GM23338 (cell line): Measurements from ENCODE around the gene PVALEF. TPM values are rescaled to one million over a fixed set of nuclear protein-coding genes. Genes with fewer than 3 reads are reported as not detected.

ENCODE experiments used
- ATAC-seq: fragments of 200-7000 bp; cut with Tn5 transposase; 3 replicates; pipeline ENCODE4 v1.9.1; 2020
- DNase-seq: peaks from one replicate; pipeline ENCODE4 v3.0.0-alpha.2; 2015; ENCODE audit warnings: low spot score
- H2AFZ ChIP-seq: fragments of 200-600 bp; sonication (generic); 2 replicates; pipeline ENCODE4 v1.8.0; 2016; ENCODE audit warnings: antibody characterized with exemption, mild to moderate bottlenecking, moderate library complexity
- H3F3A ChIP-seq: fragments of 200-600 bp; sonication (generic); replicated peaks from 2 replicates; pipeline ENCODE4 v1.8.0; 2017; ENCODE audit warnings: antibody characterized with exemption, mixed run types, low read depth
- H3K27ac ChIP-seq: fragments of 200-600 bp; sonication (generic); 2 replicates; pipeline ENCODE4 v1.6.1; 2016; ENCODE audit warnings: low read depth
- H3K27me3 ChIP-seq: fragments of 200-600 bp; sonication (generic); 2 replicates; pipeline ENCODE4 v1.8.0; 2016; ENCODE audit warnings: mild to moderate bottlenecking, mixed run types, moderate library complexity; ENCODE audit not compliant: insufficient read depth
- H3K36me3 ChIP-seq: fragments of 200-600 bp; sonication (generic); 2 replicates; pipeline ENCODE4 v1.8.0; 2016; ENCODE audit warnings: mild to moderate bottlenecking; ENCODE audit not compliant: insufficient read depth
- H3K4me1 ChIP-seq: fragments of 200-600 bp; sonication (generic); 2 replicates; pipeline ENCODE4 v1.8.0; 2016; ENCODE audit warnings: mild to moderate bottlenecking, moderate library complexity; ENCODE audit not compliant: insufficient read depth
- H3K4me2 ChIP-seq: fragments of 200-600 bp; sonication (generic); 2 replicates; pipeline ENCODE4 v1.7.1; 2017; ENCODE audit warnings: mixed run types
- H3K4me3 ChIP-seq: fragments of 200-600 bp; sonication (generic); 2 replicates; pipeline ENCODE4 v1.6.1; 2016; ENCODE audit warnings: mixed run types
- H3K79me2 ChIP-seq: fragments of 200-600 bp; sonication (generic); replicated peaks from 2 replicates; pipeline ENCODE4 v1.8.0; 2017; ENCODE audit warnings: mild to moderate bottlenecking; ENCODE audit not compliant: insufficient read depth
- H3K9me2 ChIP-seq: fragments of 200-600 bp; sonication (generic); 2 replicates; pipeline ENCODE4 v1.8.0; 2017; ENCODE audit not compliant: insufficient read depth
- H4K20me1 ChIP-seq: fragments of 200-600 bp; sonication (generic); replicated peaks from 2 replicates; pipeline ENCODE4 v1.8.0; 2017; ENCODE audit warnings: mild to moderate bottlenecking; ENCODE audit not compliant: insufficient read depth
- H3K27ac Mint-ChIP-seq: 2 replicates; pipeline ENCODE4 v1.8.0; 2020; ENCODE audit warnings: inconsistent platforms, mild to moderate bottlenecking, moderate library complexity, mixed read lengths
- H3K27me3 Mint-ChIP-seq: 3 replicates; pipeline ENCODE4 v1.8.0; 2022; ENCODE audit warnings: low read depth, mild to moderate bottlenecking, moderate library complexity, mixed read lengths, inconsistent platforms; ENCODE audit not compliant: insufficient read depth, poor library complexity
- H3K36me3 Mint-ChIP-seq: 3 replicates; pipeline ENCODE4 v1.8.0; 2021; ENCODE audit warnings: low read depth, mild to moderate bottlenecking, inconsistent platforms, moderate library complexity, mixed read lengths
- H3K4me1 Mint-ChIP-seq: 3 replicates; pipeline ENCODE4 v1.8.0; 2020; ENCODE audit warnings: mild to moderate bottlenecking, inconsistent platforms, mixed read lengths
- H3K4me3 Mint-ChIP-seq: 3 replicates; pipeline ENCODE4 v1.8.0; 2021; ENCODE audit warnings: moderate library complexity, mild to moderate bottlenecking, inconsistent platforms, mixed read lengths
- H3K9me3 Mint-ChIP-seq: 3 replicates; pipeline ENCODE4 v1.8.0; 2020; ENCODE audit warnings: moderate library complexity, mild to moderate bottlenecking, inconsistent platforms, mixed read lengths
- CREB1 ChIP-seq: fragments of 250-450 bp; sonication (Bioruptor Pico); IDR thresholded peaks from 2 replicates; pipeline ENCODE4 v1.5.0; 2020; ENCODE audit warnings: low read depth, mild to moderate bottlenecking, moderate library complexity
- EZH2 ChIP-seq: fragments of 200-600 bp; sonication (generic); IDR thresholded peaks from one replicate; pipeline ENCODE4 v1.8.0; 2017; ENCODE audit warnings: antibody characterized with exemption, mild to moderate bottlenecking, low read depth; ENCODE audit not compliant: unreplicated experiment
- EZH2phosphoT487 ChIP-seq: fragments of 200-600 bp; sonication (generic); IDR thresholded peaks from one replicate; pipeline ENCODE4 v1.8.1; 2018; ENCODE audit warnings: antibody characterized with exemption; ENCODE audit not compliant: unreplicated experiment
- JUNB ChIP-seq: IDR thresholded peaks from one replicate; pipeline ENCODE4 v1.6.1; 2016; ENCODE audit warnings: antibody characterized with exemption; ENCODE audit not compliant: unreplicated experiment
- NANOG ChIP-seq: IDR thresholded peaks from 2 replicates; pipeline ENCODE4 v1.6.1; 2016; ENCODE audit warnings: antibody characterized with exemption, borderline replicate concordance
- POLR2AphosphoS5 ChIP-seq: IDR thresholded peaks from 2 replicates; pipeline ENCODE4 v1.6.1; 2016; ENCODE audit warnings: antibody characterized with exemption, low read depth
- ZNF114 ChIP-seq: fragments of 250-450 bp; sonication (Bioruptor Pico); IDR thresholded peaks from 2 replicates; pipeline ENCODE4 v1.5.0; 2020; ENCODE audit warnings: mild to moderate bottlenecking, moderate library complexity
- ZNF331 ChIP-seq: fragments of 250-450 bp; sonication (Bioruptor Pico); IDR thresholded peaks from 2 replicates; pipeline ENCODE4 v1.5.0; 2020; ENCODE audit warnings: low read depth, mild to moderate bottlenecking, moderate library complexity
- polyA plus RNA-seq: library from polyadenylated mRNA; unstranded; fragments of >200 nt; fragmentation: Nextera tagmentation; extraction: Ambion mirVana; gene quantifications from 2 replicates; pipeline ENCODE4 v1.2.1, GENCODE V29; 2016
- total RNA-seq: library from RNA; depleted of rRNA; stranded (reverse); fragments of >200 nt; shearing (Covaris generic); gene quantifications from 2 replicates; pipeline ENCODE4 v1.2.3, GENCODE V29; 2014
- TF ChIP-seq, protein P1 (sequence below): IDR thresholded peaks from one replicate; pipeline ENCODE4 v1.6.1; 2018; ENCODE audit warnings: antibody characterized with exemption; ENCODE audit not compliant: unreplicated experiment
- TF ChIP-seq, protein P2 (sequence below): IDR thresholded peaks from 2 replicates; pipeline ENCODE4 v1.6.1; 2016; ENCODE audit warnings: antibody characterized with exemption

Gene PVALEF
- total and polyA plus RNA-seq, 2 experiments from 2014 or later: not detected

DNA sequence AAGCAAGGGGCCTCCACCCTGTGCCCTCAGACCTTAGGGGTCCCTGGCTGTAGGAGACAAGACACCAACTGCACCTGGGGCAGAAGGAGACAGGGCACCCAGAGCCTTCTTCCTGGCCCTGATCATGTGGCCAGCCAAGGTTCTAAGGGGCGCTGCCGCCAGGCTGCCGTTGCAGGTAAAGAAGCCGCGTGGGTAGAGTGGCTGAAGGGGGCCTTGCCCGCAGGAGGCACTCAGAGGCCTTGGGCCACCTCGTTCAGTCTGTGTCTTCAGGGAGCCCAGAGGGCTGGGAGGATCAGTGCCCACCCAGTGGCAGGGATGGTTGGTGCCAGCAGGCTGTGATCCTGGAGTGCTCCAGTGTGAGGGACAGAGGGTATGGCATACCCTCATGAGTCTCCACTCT lies 2.3 kb downstream of the PVALEF start:
- no peaks in the 10 kb centered on the region for H3K27me3 ChIP-seq
- no peak overlapping the region for H3K4me3 ChIP-seq
- ATAC-seq (no peak), DNase-seq (no peak)
- peaks cover 6% of the 10 kb centered on the region for H3K27me3 Mint-ChIP-seq
- H3K9me3 Mint-ChIP-seq: no peaks in the 10 kb centered on the region
- no peak overlapping the region for H3K4me2 ChIP-seq
- H3K27ac Mint-ChIP-seq: no peak overlapping the region
- no peaks in the 10 kb centered on the region for H3K9me2 ChIP-seq
- no peak for TF ChIP-seq EZH2phosphoT487
- TF ChIP-seq, protein P1, sequence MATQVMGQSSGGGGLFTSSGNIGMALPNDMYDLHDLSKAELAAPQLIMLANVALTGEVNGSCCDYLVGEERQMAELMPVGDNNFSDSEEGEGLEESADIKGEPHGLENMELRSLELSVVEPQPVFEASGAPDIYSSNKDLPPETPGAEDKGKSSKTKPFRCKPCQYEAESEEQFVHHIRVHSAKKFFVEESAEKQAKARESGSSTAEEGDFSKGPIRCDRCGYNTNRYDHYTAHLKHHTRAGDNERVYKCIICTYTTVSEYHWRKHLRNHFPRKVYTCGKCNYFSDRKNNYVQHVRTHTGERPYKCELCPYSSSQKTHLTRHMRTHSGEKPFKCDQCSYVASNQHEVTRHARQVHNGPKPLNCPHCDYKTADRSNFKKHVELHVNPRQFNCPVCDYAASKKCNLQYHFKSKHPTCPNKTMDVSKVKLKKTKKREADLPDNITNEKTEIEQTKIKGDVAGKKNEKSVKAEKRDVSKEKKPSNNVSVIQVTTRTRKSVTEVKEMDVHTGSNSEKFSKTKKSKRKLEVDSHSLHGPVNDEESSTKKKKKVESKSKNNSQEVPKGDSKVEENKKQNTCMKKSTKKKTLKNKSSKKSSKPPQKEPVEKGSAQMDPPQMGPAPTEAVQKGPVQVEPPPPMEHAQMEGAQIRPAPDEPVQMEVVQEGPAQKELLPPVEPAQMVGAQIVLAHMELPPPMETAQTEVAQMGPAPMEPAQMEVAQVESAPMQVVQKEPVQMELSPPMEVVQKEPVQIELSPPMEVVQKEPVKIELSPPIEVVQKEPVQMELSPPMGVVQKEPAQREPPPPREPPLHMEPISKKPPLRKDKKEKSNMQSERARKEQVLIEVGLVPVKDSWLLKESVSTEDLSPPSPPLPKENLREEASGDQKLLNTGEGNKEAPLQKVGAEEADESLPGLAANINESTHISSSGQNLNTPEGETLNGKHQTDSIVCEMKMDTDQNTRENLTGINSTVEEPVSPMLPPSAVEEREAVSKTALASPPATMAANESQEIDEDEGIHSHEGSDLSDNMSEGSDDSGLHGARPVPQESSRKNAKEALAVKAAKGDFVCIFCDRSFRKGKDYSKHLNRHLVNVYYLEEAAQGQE: no peak
- H3K36me3 Mint-ChIP-seq: no peaks in the 10 kb centered on the region
- no peak overlapping the region for H3K27ac ChIP-seq
- H3K79me2 ChIP-seq: no peaks in the 10 kb centered on the region
- H3K4me1 Mint-ChIP-seq: peaks cover 2% of the 10 kb centered on the region; the same call in 1 of the 3 replicates
- H4K20me1 ChIP-seq: no peaks in the 10 kb centered on the region
- H3K36me3 ChIP-seq: no peaks in the 10 kb centered on the region
- no peaks in the 10 kb centered on the region for H3K4me1 ChIP-seq
- 0 out of 2 replicates have a peak, but pooled peaks cover 8% of the 10 kb centered on the region for H3F3A ChIP-seq
- H3K4me3 Mint-ChIP-seq: no peak overlapping the region
- H2AFZ ChIP-seq: no peak overlapping the region

DNA sequence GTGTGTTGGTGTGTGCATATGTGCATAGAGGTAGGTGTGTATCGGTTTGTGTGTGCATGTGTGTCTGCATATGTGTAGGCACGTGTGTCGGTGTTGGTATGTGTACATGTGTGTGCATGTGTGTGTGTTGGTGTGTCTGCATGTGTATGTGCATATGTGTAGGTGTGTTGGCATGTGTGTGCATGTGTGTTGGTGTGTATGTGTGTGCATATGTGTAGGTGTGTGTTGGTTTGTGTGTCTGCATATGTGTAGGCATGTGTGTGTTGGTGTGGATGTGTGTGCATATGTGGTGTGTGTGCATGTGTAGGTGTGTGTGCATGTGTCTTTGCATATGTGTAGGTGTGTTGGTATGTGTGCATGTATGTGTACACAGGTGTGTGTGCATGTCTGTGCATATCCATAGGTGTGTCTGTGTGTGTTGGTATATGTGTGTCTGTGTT lies 4.6 kb downstream of the PVALEF start:
- Histone ChIP-seq H3K9me2 (no peaks in the 10 kb centered on the region), H3K79me2 (no peaks in the 10 kb centered on the region), H4K20me1 (no peaks in the 10 kb centered on the region), H3K27me3 (no peaks in the 10 kb centered on the region), H2AFZ (no peak overlapping the region), H3K4me1 (no peaks in the 10 kb centered on the region), H3K4me2 (no peak overlapping the region), H3K27ac (no peak overlapping the region), H3K36me3 (no peaks in the 10 kb centered on the region), H3F3A (0 out of 2 replicates have a peak, but pooled peaks cover 8% of the 10 kb centered on the region), H3K4me3 (no peak overlapping the region)
- Mint-ChIP-seq H3K27me3 (peaks cover 6% of the 10 kb centered on the region), H3K36me3 (no peaks in the 10 kb centered on the region), H3K4me1 (peaks cover 2% of the 10 kb centered on the region; the same call in 1 of the 3 replicates), H3K4me3 (no peak overlapping the region), H3K27ac (no peak overlapping the region), H3K9me3 (no peaks in the 10 kb centered on the region)
- ATAC-seq (no peak), DNase-seq (no peak)
- TF ChIP-seq NANOG (no peak), CREB1 (no peak)

DNA sequence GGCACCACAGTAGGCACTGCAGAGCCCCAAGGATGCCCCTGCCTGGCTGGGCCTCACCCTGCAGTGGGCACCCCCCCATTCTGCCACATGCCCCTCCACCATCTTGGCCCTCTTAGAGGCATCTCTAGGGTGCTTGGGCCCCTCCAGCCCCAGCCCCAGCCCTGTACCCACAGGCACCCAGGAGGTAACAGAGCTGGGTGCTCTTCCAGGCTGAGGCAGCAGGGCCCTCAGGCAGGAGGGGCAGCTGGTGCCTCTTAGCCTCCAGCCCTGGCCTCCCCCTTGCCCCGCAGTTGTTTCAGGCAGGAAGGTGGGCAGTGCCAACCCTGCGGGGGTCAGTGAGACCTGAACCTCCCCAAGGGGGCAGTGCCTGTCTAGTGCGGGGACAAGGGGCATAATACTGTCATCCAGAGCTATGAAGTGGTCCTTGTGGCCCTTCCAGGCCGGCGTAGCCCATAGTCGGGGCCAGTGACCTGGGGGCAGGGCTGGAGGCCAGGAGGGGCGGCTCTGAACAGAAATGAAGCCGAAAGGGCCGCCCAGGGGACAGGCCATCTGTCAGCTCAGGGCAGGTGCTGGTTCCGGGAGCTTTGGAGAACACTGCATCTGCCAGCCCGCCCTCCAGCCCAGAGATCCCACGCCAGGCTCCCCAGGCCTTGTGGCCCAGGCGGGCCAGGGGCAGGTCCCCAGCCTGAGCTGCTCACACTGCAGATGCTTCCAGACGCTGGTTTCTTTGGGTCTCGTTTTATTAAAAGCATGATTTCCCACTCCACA lies 5.6 kb downstream of the PVALEF start:
- Mint-ChIP-seq H3K4me3 (no peak overlapping the region), H3K36me3 (no peaks in the 10 kb centered on the region), H3K4me1 (peaks cover 2% of the 10 kb centered on the region; the same call in 1 of the 3 replicates), H3K9me3 (no peaks in the 10 kb centered on the region), H3K27ac (no peak overlapping the region), H3K27me3 (peaks cover 6% of the 10 kb centered on the region)
- no peaks in the 10 kb centered on the region for H3K4me1 ChIP-seq
- H3K79me2 ChIP-seq: no peaks in the 10 kb centered on the region
- H3K9me2 ChIP-seq: no peaks in the 10 kb centered on the region
- 0 out of 2 replicates have a peak, but pooled peaks cover 8% of the 10 kb centered on the region for H3F3A ChIP-seq
- TF ChIP-seq EZH2: no peak
- TF ChIP-seq POLR2AphosphoS5: no peak
- no peak for TF ChIP-seq ZNF114 (CRISPR knock-in tag)
- no peak for TF ChIP-seq CREB1
- TF ChIP-seq, protein P2, sequence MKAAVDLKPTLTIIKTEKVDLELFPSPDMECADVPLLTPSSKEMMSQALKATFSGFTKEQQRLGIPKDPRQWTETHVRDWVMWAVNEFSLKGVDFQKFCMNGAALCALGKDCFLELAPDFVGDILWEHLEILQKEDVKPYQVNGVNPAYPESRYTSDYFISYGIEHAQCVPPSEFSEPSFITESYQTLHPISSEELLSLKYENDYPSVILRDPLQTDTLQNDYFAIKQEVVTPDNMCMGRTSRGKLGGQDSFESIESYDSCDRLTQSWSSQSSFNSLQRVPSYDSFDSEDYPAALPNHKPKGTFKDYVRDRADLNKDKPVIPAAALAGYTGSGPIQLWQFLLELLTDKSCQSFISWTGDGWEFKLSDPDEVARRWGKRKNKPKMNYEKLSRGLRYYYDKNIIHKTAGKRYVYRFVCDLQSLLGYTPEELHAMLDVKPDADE: no peak
- no peak for TF ChIP-seq ZNF331 (CRISPR knock-in tag)
- TF ChIP-seq JUNB: no peak
- no peak overlapping the region for H3K27ac ChIP-seq
- no peaks in the 10 kb centered on the region for H3K27me3 ChIP-seq
- H3K4me3 ChIP-seq: no peak overlapping the region
- ATAC-seq (no peak), DNase-seq (no peak)
- no peak overlapping the region for H2AFZ ChIP-seq
- H3K4me2 ChIP-seq: no peak overlapping the region
- no peaks in the 10 kb centered on the region for H3K36me3 ChIP-seq
- no peaks in the 10 kb centered on the region for H4K20me1 ChIP-seq
